Upper lobe of left lung (tissue), 6 donors: ENCODE results near the gene BAIAP2L2. TPM values are rescaled to one million over a fixed set of nuclear protein-coding genes. Genes with fewer than 3 reads are reported as not detected.

Source experiments
- ATAC-seq, 2 donors: fragments of 200-7000 bp; cut with Tn5 transposase; one replicate each; pipeline ENCODE4 v1.9.1; 2022; ENCODE audit warnings: mild to moderate bottlenecking in 2 of 2, moderate library complexity in 2 of 2; ENCODE audit not compliant: low FRiP score in 2 of 2
- DNase-seq, 2 donors: peaks; one replicate each; pipeline ENCODE4 v3.0.0-alpha.2; 2019 to 2020
- H3K27ac ChIP-seq, 4 donors: fragments of 200-600 bp; sonication (generic); one replicate each; pipeline ENCODE4 v1.5.1; 2016 to 2019
- H3K27me3 ChIP-seq, 4 donors: fragments of 200-600 bp; sonication (generic); one replicate each; pipeline ENCODE4 v1.5.1; 2017 to 2019
- H3K36me3 ChIP-seq, 4 donors: fragments of 200-600 bp; sonication (generic); one replicate each; pipeline ENCODE4 v1.5.1; 2016 to 2019
- H3K4me1 ChIP-seq, 4 donors: fragments of 200-600 bp; sonication (generic); one replicate each; pipeline ENCODE4 v1.5.1; 2018 to 2019
- H3K4me3 ChIP-seq, 4 donors: fragments of 200-600 bp; sonication (generic); one replicate each; pipeline ENCODE4 v1.5.1; 2017 to 2019; ENCODE audit warnings: mild to moderate bottlenecking in 2 of 4, moderate library complexity in 1 of 4
- H3K9me3 ChIP-seq, 4 donors: fragments of 200-600 bp; sonication (generic); one replicate each; pipeline ENCODE4 v1.5.1; 2018 to 2019
- EP300 ChIP-seq, 4 donors: sonication (generic); formaldehyde crosslinking; IDR thresholded peaks; one replicate each; pipeline ENCODE4 v1.5.1; 2017; ENCODE audit warnings: antibody characterized with exemption in 4 of 4, control low read depth in 2 of 4
- POLR2A ChIP-seq, 4 donors: fragments of 450-650 bp; IDR thresholded peaks; one replicate each; pipeline ENCODE4 v1.5.1; 2016 to 2017; ENCODE audit warnings: antibody characterized with exemption in 4 of 4, mild to moderate bottlenecking in 2 of 4
- POLR2AphosphoS5 ChIP-seq, 2 donors: sonication (generic); formaldehyde crosslinking; IDR thresholded peaks; one replicate each; pipeline ENCODE4 v1.5.1; 2017; ENCODE audit warnings: antibody characterized with exemption in 2 of 2
- WGBS, 2 donors: methylation state at CpG; one replicate each; pipeline ENCODE4 v1.1.5; 2017 to 2018; 5-methylcytosine and 5-hydroxymethylcytosine counted together
- total RNA-seq, 6 donors: library from RNA; depleted of rRNA in 4 of 6; stranded (reverse); fragments of >200 nt in 4 of 6; gene quantifications; one replicate each; pipeline versions ENCODE4 v1.1.0 to v1.2.1, GENCODE V29; 2016 to 2021
- TF ChIP-seq, protein P1 (sequence below), 6 experiments: fragments of 450-650 bp in 4 of 6; fragments of 200-600 bp in 2 of 6; sonication (generic) in 2 of 6; IDR thresholded peaks; one replicate each; pipeline ENCODE4 v1.5.1; 2016 to 2019; ENCODE audit warnings: antibody characterized with exemption in 6 of 6
- donor health status: DM: no; HTN: no; CAD: no; lungs with moderate emphysema.
- donor health status: DM: no; HTN: yes; CAD: no; lungs with severe emphysema.

The BAIAP2L2 gene
- total RNA-seq, 6 donors from 2014 or later: 0.94 to 6.3 (median 0.98) TPM; not detected in 3

DNA sequence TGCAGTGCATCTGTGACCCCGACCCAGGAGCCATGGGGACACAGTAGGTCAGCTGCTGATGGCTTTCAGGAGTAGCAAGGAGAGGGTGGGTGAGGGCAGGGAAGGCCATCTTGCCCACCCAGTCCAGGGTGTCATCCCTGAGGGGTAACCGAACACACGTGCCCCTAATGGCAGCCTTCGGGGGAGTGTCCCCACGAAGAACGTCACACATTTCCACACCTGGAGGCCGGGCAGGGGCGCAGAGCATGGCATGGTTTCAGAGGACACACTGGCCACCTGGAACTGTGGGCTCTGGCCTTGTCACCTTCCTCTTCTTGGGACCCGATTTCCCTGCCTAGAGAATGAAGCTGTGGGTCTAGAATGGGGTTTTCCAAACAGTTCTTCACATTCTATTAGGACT, 19.4 kb upstream of the BAIAP2L2 start:
- no peak for TF ChIP-seq POLR2AphosphoS5 (IDR thresholded peaks at IDR 0.05)
- TF ChIP-seq, protein P1, sequence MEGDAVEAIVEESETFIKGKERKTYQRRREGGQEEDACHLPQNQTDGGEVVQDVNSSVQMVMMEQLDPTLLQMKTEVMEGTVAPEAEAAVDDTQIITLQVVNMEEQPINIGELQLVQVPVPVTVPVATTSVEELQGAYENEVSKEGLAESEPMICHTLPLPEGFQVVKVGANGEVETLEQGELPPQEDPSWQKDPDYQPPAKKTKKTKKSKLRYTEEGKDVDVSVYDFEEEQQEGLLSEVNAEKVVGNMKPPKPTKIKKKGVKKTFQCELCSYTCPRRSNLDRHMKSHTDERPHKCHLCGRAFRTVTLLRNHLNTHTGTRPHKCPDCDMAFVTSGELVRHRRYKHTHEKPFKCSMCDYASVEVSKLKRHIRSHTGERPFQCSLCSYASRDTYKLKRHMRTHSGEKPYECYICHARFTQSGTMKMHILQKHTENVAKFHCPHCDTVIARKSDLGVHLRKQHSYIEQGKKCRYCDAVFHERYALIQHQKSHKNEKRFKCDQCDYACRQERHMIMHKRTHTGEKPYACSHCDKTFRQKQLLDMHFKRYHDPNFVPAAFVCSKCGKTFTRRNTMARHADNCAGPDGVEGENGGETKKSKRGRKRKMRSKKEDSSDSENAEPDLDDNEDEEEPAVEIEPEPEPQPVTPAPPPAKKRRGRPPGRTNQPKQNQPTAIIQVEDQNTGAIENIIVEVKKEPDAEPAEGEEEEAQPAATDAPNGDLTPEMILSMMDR (IDR thresholded peaks at IDR 0.05): no peak
- no peak for TF ChIP-seq EP300 (IDR thresholded peaks at IDR 0.05)
- TF ChIP-seq POLR2A (IDR thresholded peaks at IDR 0.05): no peak
- 93 to 100% methylated on average over 1 to 9 of the region's 9 CpGs for WGBS, 2 donors

DNA sequence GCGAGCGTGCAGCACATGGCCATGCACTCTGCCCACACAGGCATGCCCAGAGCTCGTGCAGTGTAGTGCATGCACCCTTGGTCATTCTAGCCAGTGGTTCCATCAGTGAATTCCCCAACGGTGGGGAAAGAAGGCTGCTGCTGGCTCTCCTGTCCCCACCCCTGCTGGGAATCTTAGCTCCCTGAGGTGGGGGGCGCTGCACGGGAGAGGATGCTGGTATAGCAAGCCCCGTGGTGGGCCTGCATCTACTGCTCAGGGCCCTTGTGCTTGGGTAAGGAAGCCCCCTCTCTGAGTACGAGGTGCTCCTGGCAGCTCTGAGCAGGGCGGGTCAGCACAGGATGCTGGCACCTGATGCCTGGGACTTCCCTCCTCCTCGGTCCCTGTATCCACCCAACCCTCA, 18.5 kb upstream of the BAIAP2L2 start:
- Histone ChIP-seq H3K36me3 (peaks cover 2 to 33% (median 18%) of the 10 kb centered on the region in 4 donors), H3K27me3 (no peaks in the 10 kb centered on the region), H3K27ac (no peak overlapping the region), H3K9me3 (no peaks in the 10 kb centered on the region), H3K4me3 (no peak overlapping the region), H3K4me1 (no peaks in the 10 kb centered on the region)
- ATAC-seq: no peak
- 75% methylated on average over 5 of the region's 10 CpGs; no CpG with 5 or more reads in 1 of the 2 donors for WGBS, 2 donors
- TF ChIP-seq, protein P1 (IDR thresholded peaks at IDR 0.05): no peak
- no peak for TF ChIP-seq POLR2AphosphoS5 (IDR thresholded peaks at IDR 0.05)
- no peak for DNase-seq

More for the DNA sequence above, 19.4 kb upstream of the BAIAP2L2 start:
- DNase-seq (peak in 1 of 2 donors; percentile 39), ATAC-seq (no peak)
- Histone ChIP-seq H3K27me3 (no peaks in the 10 kb centered on the region), H3K4me3 (no peak overlapping the region), H3K36me3 (peaks cover 2 to 36% (median 21%) of the 10 kb centered on the region in 4 donors), H3K27ac (no peak overlapping the region), H3K4me1 (no peaks in the 10 kb centered on the region), H3K9me3 (no peaks in the 10 kb centered on the region)

DNA sequence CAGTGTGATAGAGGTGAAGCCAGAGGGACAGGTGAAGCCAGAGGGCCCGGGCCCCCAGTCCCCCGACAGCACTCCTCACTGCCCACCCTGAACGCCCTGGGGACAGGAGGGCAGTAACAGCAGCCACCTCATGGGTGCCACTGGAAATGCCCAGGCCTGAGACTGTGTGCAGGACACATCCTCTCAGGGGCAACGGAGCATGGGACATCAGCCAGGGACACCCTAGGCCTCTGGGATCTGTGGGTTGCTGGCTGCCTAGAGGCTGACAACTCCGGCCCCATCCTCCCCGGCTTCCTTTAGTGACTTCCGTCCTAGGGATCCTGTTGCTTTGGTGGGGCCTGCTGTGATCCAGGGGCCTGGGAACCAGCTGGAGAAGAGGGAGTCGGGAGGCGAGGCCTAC, 17.4 kb upstream of the BAIAP2L2 start:
- peaks cover 2 to 29% (median 12%) of the 10 kb centered on the region in 4 donors for H3K36me3 ChIP-seq
- no peak overlapping the region for H3K4me3 ChIP-seq
- no peak overlapping the region for H3K27ac ChIP-seq
- H3K4me1 ChIP-seq: no peaks in the 10 kb centered on the region
- WGBS, 2 donors: 85 to 91% methylated on average over 7 to 9 of the region's 9 CpGs
- no peaks in the 10 kb centered on the region for H3K9me3 ChIP-seq
- DNase-seq (peak in 1 of 2 donors; percentile 48), ATAC-seq (no peak)
- no peaks in the 10 kb centered on the region for H3K27me3 ChIP-seq
- TF ChIP-seq, protein P1 (IDR thresholded peaks at IDR 0.05): no peak
- TF ChIP-seq POLR2AphosphoS5 (IDR thresholded peaks at IDR 0.05): no peak
- TF ChIP-seq EP300 (IDR thresholded peaks at IDR 0.05): no peak
- TF ChIP-seq POLR2A (IDR thresholded peaks at IDR 0.05): no peak

DNA sequence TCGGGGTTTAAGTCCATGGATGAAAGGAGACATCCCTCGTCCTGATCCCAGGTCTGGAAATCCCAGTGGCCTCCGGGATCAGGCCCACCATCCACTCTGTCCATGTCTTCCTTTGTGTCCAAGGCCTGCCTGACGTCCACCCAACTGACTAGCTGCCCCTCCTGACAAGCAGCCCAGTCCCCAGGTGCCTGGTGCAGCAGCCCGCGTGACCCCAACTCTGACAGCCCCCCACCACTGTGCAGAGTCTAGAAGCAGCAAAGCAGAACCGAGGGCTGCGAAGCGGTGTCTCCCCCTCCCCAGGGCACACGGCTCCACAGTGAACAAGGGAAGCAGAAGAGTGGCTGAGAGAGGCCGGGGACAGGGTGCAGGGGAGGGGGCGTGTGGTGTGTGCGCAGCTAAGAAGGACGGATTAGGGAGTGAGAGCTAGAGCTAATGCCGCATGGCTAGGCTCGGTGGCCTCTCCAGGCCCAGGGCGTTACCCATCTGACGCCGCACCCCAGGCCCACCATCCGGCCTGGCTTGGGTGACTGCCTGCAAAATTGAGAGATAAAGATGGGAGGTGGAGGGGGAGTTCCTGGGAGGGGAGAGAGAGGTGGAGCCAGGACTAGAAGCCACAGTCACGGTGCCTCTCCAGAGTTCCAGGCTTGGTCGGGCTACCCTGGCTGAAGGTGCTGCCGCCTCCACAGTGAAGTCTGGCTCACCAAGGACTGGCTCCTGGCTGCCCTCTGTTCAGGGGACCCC, 16.6 kb upstream of the BAIAP2L2 start:
- TF ChIP-seq, protein P1 (IDR thresholded peaks at IDR 0.05): no peak
- no peak for TF ChIP-seq POLR2A (IDR thresholded peaks at IDR 0.05)
- TF ChIP-seq EP300 (IDR thresholded peaks at IDR 0.05): no peak
- no peak for TF ChIP-seq POLR2AphosphoS5 (IDR thresholded peaks at IDR 0.05)
- no peaks in the 10 kb centered on the region for H3K4me1 ChIP-seq
- DNase-seq (peak in 1 of 2 donors; percentile 50), ATAC-seq (no peak)
- 95 to 97% methylated on average over 19 to 23 of the region's 23 CpGs for whole genome bisulfite sequencing, 2 donors
- no peaks in the 10 kb centered on the region for H3K9me3 ChIP-seq
- no peak overlapping the region for H3K4me3 ChIP-seq
- no peaks in the 10 kb centered on the region for H3K27me3 ChIP-seq
- no peak overlapping the region for H3K27ac ChIP-seq
- H3K36me3 ChIP-seq: peaks cover 0 to 22% (median 9%) of the 10 kb centered on the region in 4 donors
